NK-92 (cell line): ENCODE measurements around the gene KDM5B.
"Not testable (repeated sequence)": the region's sequence is repeated elsewhere in the genome, so short reads cannot be mapped to it uniquely, and the experiment has no call there.

Source experiments
- DNase-seq: peaks from one replicate; lab custom pipeline; 2025; ENCODE audit not compliant: unreplicated experiment; lab: John Stamatoyannopoulos, UW

The KDM5B gene

GRCh38 chr1:202812176-202813026 lies 4.2 kb upstream of the KDM5B start:
- DNase-seq: no peak

- no peak for DNase-seq
These were observed 3.3 kb upstream of the KDM5B start for GRCh38 chr1:202811296-202812175.

GRCh38 chr1:202810615-202811295 lies 2.5 kb upstream of the KDM5B start, which contains the start of gene PCAT6:
PCAT6 (plus strand) TSS chr1:202810954.
- no peak for DNase-seq

GRCh38 chr1:202810193-202810614 lies 2.0 kb upstream of the KDM5B start:
- DNase-seq: no peak

GRCh38 chr1:202809597-202810159 lies 1.5 kb upstream of the KDM5B start:
- no peak for DNase-seq

- no peak for DNase-seq
These were observed 733 bp downstream of the KDM5B start for GRCh38 chr1:202807451-202807925.

- DNase-seq: no peak
These were observed 1.3 kb downstream of the KDM5B start for GRCh38 chr1:202806845-202807450.

- DNase-seq: no peak
These were observed 2.1 kb downstream of the KDM5B start for GRCh38 chr1:202805886-202806844.

- no peak for DNase-seq
These were observed 4.1 kb downstream of the KDM5B start for GRCh38 chr1:202804126-202804525.

- DNase-seq: no peak
These were observed 5.0 kb downstream of the KDM5B start for GRCh38 chr1:202802998-202803932.

- DNase-seq: no peak
These were observed 6.2 kb downstream of the KDM5B start for GRCh38 chr1:202802034-202802433.

GRCh38 chr1:202801175-202801574 lies 7.0 kb downstream of the KDM5B start:
- no peak for DNase-seq

GRCh38 chr1:202800742-202801141 lies 7.5 kb downstream of the KDM5B start:
- DNase-seq: no peak

- no peak for DNase-seq
These were observed 9.4 kb downstream of the KDM5B start for GRCh38 chr1:202798792-202799331.

- DNase-seq: no peak
These were observed 10.0 kb downstream of the KDM5B start for GRCh38 chr1:202798260-202798659.

GRCh38 chr1:202796670-202797069 lies 11.6 kb downstream of the KDM5B start:
- DNase-seq: no peak

- DNase-seq: not testable (repeated sequence)
These were observed 13.3 kb downstream of the KDM5B start for GRCh38 chr1:202794931-202795330.
